RPMI7951 (cell line): ENCODE measurements around the gene RGS3. TPM values are rescaled to one million over a fixed set of nuclear protein-coding genes. Genes with fewer than 3 reads are reported as not detected.

Source experiments
- DNase-seq: peaks from one replicate; pipeline ENCODE4 v3.0.0-alpha.2; 2012; ENCODE audit warnings: low read depth
- total RNA-seq: library from RNA; depleted of rRNA; stranded (reverse); fragments of >200 nt; shearing (Covaris generic); gene quantifications from 2 replicates; pipeline ENCODE4 v1.2.3, GENCODE V29; 2014

RGS3 gene
- total RNA-seq, 1 experiment from 2014 or later, result 168 TPM

DNA sequence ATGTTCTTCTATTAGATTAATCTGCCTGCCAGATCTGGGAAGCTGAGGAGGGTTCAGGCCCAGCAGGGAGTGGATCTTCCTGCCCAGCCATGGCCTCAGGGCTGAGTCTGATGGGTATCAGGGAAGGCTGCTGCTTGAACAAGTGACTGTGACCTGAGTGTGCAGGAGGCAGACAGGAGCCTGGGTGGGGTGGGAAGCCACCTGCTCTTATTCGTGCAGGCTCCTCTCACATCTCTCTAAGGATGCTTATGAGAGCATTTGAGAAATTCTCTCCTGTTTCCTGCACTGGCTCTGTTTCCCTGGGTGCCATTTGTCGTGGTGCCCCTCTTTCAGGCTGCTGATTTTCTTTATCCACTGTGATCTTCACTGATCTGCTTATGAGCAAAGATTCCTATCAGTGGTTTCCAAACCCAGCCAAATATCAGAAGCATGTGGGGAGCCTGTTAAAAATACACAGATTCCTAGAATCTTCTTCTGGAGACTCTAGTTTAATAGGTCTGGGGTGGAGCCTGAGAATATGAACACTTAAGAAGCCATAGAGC is 2.1 kb downstream of the RGS3 start:
- DNase-seq, result peak; percentile 14

DNA sequence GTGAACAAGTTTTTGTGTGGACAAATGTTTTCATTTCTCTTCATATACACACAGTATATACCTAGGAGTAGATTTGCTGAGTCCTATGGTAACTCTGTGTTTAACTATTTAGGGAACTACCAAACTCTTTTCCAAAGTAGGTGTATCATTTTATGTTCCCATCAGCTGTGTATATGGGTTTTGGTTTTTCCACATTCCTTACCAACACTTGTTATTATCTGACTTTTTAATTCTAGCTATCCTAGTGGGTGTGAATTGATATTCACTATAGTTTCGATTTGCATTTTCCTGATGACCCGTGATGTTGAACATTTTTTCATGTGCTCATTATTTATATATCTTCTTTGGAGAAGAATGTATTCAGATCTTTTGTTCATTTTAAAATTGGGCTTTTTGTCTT is 3.7 kb downstream of the RGS3 start:
- no peak for DNase-seq

DNA sequence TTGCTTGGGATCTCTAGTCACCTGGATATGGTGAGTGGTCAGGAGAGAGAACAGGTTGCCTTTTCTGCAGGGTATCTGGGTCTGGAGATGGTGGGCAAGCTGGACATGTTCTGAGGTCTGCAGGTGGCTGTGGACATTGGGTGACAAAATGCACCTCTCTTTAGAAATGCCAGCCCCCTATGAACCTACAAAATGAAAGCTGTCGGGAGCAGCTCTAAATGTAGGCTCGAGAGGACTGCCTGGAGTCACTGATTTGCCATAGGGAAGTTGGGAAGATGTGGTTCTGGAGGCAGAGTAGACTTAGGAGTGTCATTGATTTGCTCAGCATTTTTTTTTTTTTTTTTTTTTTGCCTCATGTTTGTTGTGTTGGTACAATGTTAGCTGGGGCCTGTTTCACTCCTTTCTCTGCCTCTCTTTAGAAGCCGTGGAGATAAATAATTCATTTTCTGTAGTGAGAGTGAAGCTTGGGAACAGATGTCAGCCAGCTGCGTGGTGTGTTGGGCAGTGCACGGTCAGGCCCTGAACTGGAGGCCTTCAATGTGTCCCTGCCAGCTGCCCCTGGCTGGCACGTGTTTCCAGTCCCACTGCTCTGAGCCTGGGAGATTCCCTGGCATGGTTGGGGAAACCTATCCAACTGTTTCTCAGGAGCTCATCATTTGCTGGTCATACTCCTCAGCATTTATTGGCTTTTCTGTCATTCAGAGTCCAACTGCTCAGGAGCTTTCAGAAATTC is 5.4 kb downstream of the RGS3 start:
- DNase-seq, result peak; percentile 74

DNA sequence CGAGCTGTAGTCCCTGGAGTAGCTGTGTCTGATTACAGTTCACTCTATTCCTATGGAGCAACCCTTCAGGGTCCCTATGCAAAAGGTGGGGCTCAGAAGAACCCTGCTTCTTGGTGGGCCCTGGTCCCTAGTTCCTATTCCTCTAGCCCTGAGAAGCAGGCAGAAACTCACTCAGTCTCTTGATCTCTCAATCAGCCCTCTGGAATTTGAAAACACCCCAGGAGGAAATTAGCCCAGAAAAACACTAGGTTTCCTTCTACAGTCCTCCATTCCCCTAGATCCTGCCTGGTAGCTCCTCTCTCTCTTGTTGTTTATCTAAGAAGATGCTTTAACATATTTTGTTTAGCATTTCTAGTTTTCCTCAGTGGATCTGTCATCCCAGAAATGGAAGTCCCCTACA is 7.6 kb downstream of the RGS3 start:
- no peak for DNase-seq

DNA sequence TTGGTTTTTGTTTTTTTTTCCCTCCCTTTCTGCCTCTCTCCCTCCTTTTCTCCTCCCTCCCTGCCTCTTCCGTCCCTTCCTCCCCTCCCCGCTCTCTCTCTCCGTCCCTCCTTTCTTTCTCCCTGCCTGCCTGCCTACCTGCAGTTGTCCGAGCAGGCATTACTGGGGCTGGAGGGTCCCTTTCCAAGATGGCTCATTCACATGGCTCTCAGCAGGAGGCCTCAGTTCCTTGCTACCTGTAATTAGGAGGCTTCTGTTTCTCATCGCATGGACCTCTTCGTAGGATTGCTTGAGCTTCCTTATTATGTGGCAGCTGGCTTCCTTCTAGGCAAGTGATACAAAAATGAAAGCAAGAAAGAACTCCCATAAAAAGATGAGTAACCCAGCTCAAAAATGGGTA is 8.0 kb downstream of the RGS3 start:
- no peak for DNase-seq

DNA sequence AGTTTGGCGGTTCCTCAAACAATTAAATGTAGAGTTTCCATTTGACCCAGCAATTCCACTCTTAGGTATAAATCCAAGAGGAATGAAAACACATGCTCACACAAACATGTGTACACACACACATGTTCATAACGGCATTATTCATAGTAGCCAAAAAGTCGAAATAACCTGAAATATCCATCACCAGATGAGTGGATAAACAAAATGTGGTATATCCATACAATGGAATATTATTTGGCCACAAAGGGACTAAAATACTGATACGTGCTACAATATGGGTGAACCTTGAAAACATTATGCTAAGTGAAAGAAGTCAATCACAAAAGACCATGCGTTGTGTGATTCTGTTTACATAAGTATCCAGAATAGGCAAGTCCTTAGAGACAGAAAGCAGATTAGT is 8.7 kb downstream of the RGS3 start:
- no peak for DNase-seq

DNA sequence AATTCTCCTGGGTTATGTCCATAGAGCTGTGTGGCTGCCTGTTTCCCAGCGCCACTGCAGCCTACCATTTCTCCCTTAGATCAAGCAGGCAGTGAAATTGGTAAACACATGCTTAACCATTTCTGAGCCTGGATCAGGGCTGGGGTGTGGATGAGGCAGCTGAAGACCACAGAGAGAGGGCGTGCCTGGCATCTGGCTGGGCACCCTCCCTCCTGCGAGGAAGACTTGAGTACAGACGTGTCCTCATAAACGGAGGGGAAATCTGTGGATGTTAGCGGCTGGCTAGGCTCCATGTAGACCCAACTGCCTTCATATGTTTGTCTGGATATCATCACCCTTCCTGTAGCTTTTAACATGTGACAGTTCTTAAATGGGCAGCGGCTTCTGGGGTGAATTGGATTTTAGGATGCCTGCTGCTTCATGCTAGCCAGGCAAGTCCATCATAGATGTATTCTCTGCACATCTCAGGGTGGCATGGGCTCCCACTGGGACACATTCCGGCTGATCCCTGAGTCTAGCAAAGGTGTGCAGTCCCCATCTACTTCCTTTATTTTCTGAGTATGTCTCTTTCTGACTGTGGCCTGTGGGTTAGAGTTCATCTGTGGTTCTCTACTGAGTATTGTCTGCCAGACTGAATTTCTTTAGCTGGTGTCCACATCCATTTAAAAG is 11.0 kb downstream of the RGS3 start:
- no peak for DNase-seq

GRCh38 chr9:113475031-113475430 is 11.5 kb downstream of the RGS3 start:
- no peak for DNase-seq

GRCh38 chr9:113475992-113476391 is 12.5 kb downstream of the RGS3 start:
- DNase-seq, result no peak

DNA sequence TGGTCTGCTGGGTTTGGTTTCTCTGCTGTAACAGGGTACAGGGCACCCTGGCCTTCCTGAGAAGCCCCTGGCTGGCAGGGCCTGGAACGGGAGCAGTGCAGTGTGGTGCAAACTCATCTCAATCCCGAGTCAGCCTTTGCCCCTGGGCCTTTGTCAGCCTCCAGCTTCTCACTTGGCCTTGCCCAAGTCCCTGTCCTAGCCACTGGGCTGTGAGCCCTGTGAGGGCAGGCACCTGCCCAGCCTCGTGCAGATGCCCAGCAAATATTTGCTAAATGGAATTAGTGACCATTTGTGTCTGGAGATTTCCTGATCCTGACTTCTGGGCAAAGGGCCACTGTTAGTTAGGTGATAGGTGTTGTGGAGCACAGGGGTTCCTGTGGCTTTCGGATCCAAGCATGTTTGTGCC is 13.0 kb downstream of the RGS3 start:
- no peak for DNase-seq

DNA sequence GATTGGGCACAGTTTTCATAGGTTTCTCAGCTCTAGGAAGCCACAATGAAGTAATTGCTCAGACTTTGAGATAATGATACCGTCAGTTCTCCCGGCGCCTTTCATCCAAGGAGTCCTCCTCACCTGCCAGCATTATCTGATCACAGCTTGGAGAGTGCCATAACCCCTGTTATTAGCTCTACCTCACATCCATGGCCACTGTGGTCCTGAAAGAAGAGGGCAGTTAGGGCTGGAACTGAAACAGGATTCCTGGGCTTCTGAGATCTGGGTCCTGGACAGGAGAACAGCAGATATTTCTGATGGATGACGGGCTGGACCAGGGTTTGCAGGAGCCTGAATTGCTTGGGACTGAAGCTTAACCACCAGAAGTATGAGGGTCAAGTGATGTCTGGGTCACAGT is 13.5 kb downstream of the RGS3 start:
- no peak for DNase-seq

- DNase-seq, result no peak
Measured at GRCh38 chr9:113477661-113478060, 14.1 kb downstream of the RGS3 start.

- DNase-seq, result peak; percentile 45
Measured at GRCh38 chr9:113479174-113479621, 15.7 kb downstream of the RGS3 start.

GRCh38 chr9:113480612-113481011 is 17.1 kb downstream of the RGS3 start:
- no peak for DNase-seq

- no peak for DNase-seq
Measured at GRCh38 chr9:113481176-113481787, 17.8 kb downstream of the RGS3 start.

GRCh38 chr9:113482341-113482740 is 18.8 kb downstream of the RGS3 start:
- DNase-seq, result no peak

DNA sequence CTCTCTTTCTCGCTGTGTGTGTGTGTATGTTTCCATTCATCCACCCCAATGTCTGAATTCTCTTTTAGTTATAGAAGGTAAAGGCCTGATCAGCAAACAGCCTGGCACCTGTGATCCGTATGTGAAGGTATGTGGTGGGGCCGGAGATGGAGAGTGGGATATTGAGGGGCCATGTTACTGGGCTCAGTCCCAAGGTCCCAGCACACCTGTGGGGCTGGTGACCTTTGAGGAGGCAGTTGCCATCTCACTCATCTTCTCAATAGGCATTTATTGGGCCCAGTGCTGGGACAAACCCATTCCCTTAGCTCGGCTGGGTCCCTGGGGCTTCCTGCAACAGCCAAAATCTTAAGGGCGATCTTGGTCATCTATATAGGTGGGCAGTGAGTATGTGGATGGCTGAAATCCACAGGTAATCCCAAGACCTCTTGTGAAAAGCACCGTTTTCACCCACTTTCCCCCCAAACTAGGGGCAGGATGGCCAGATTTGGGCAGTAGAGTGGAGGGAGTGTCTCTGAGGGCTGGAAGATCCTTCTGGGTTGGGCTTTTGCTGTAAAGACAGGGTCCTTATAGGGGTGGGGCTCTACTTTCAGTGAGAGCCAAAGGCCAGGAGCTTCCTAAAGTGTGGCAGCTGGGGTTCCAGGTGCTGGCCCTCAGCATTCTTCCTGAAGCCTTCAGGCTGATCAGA is 19.6 kb downstream of the RGS3 start:
- no peak for DNase-seq

GRCh38 chr9:113483676-113484257 is 20.2 kb downstream of the RGS3 start:
- no peak for DNase-seq

GRCh38 chr9:113484258-113484730 is 20.8 kb downstream of the RGS3 start:
- DNase-seq, result peak; percentile 59

DNA sequence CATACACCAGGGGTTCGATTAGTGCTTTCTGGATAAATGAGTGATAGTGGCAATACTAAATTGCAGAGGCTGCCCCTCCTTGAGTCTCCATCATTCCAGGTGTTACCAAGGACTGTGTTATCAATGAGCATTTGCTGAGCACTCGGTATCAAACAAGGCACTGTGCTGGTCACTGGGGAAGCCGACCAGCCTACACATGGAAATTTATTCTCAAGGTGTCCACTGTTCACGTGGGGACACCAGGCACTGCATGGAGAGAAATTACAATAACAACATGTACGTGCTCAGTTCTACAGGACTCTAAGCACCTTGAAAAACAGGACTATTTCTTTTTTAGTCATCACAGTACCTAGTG is 22.2 kb downstream of the RGS3 start:
- no peak for DNase-seq

DNA sequence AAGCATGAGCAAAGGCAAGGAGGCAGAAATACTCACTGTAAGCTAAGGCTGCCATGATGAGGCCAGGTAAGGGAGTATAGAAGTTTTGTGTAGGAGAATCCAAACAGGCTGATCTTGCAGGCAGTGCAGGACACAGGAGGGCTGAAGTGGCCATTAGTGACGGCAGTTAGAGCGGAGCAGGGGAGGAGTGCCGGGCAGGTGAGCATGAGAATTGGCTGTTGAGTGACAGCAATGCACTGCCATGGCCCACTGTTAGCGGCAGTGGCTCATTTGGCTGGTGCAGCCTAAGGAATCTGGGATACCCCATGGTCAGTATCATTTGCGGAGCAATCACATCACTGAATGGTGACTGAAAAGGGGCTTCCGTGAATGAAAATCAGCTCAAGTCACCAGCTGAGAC is 22.8 kb downstream of the RGS3 start:
- no peak for DNase-seq

GRCh38 chr9:113488071-113488470 is 24.5 kb downstream of the RGS3 start:
- no peak for DNase-seq
